ENCODE data around the gene REL. TPM values are rescaled to one million over a fixed set of nuclear protein-coding genes. Genes with fewer than 3 reads are reported as not detected.

The REL gene
- total RNA-seq, 2 experiments from 2014 or later, result 49.9 to 81.1 TPM

GRCh38 chr2:60883896-60884295 is 2.5 kb downstream of the REL start:
- DNase-seq (ENCODE audit: low spot score), result no peak
- Histone ChIP-seq H3K79me2 (ENCODE audit: insufficient read depth, low read depth, low read length) (peaks cover 85% of the 10 kb centered on the region), H3K4me1 (ENCODE audit: insufficient read depth, low read length, poor library complexity, severe bottlenecking) (peaks cover 49% of the 10 kb centered on the region), H2AFZ (ENCODE audit: low read length) (no peak overlapping the region), H3K36me3 (ENCODE audit: insufficient read depth, low read length) (peaks cover 60% of the 10 kb centered on the region), H3K27ac (ENCODE audit: low read depth, low read length, poor library complexity, severe bottlenecking) (peak overlapping the region; percentile 84), H3K9me3 (ENCODE audit: low read length) (0 out of 2 replicates have a peak, but pooled peaks cover 7% of the 10 kb centered on the region), H3K4me2 (ENCODE audit: low read length) (peak overlapping the region; percentile 82), H3K9me2 (ENCODE audit: insufficient read depth, low read length) (no peaks in the 10 kb centered on the region), H4K20me1 (ENCODE audit: insufficient read depth, low read length) (peaks cover 23% of the 10 kb centered on the region), H3K4me3 (ENCODE audit: low read depth, low read length, poor library complexity, severe bottlenecking) (peak overlapping the region; percentile 88)
- BruUV-seq (replicated peaks), result no TSS peak
- TF ChIP-seq EZH2phosphoT487 (IDR thresholded peaks at IDR 0.05; ENCODE audit: borderline replicate concordance, low read depth, low read length), result no peak
- no peak for TF ChIP-seq CTCF (conservative IDR thresholded peaks at IDR 0.05; ENCODE audit: low read length)
- POLR2A ChIA-PET, result interaction anchor here (0.7 to 4.4 kb wide), 10 partner anchors 10 to 1792 kb away, joined by 3 to 57 read pairs (median 4); no protein-coding TSS in a partner anchor
- intact Hi-C loops (cut with micrococcal nuclease; ENCODE audit: unreplicated experiment), result loop anchor here (1.0 to 10.0 kb wide), 6 partner anchors 43 to 541 kb away; partner anchors contain the start of genes BCL11A and PEX13
- CTCF ChIA-PET (ENCODE audit: unreplicated experiment), result no interaction called here

- Histone ChIP-seq H3K4me2 (ENCODE audit: low read length) (peak overlapping the region; percentile 82), H3K4me3 (ENCODE audit: low read depth, low read length, poor library complexity, severe bottlenecking) (peak overlapping the region; percentile 88), H4K20me1 (ENCODE audit: insufficient read depth, low read length) (peaks cover 23% of the 10 kb centered on the region), H3K79me2 (ENCODE audit: insufficient read depth, low read depth, low read length) (peaks cover 93% of the 10 kb centered on the region), H3K9me3 (ENCODE audit: low read length) (0 out of 2 replicates have a peak, but pooled peaks cover 7% of the 10 kb centered on the region), H3K4me1 (ENCODE audit: insufficient read depth, low read length, poor library complexity, severe bottlenecking) (peaks cover 48% of the 10 kb centered on the region), H3K27ac (ENCODE audit: low read depth, low read length, poor library complexity, severe bottlenecking) (peak overlapping the region; percentile 84), H3K36me3 (ENCODE audit: insufficient read depth, low read length) (peaks cover 68% of the 10 kb centered on the region), H3K9me2 (ENCODE audit: insufficient read depth, low read length) (no peaks in the 10 kb centered on the region), H2AFZ (ENCODE audit: low read length) (no peak overlapping the region)
- intact Hi-C loops (cut with micrococcal nuclease; ENCODE audit: unreplicated experiment), result loop anchor here (5.0 to 10.0 kb wide), 3 partner anchors 330 to 540 kb away; partner anchors contain the start of gene BCL11A
- TF ChIP-seq EZH2phosphoT487 (IDR thresholded peaks at IDR 0.05; ENCODE audit: borderline replicate concordance, low read depth, low read length) (no peak), CTCF (conservative IDR thresholded peaks at IDR 0.05; ENCODE audit: low read length) (no peak)
- BruUV-seq (replicated peaks), result no TSS peak
- DNase-seq (ENCODE audit: low spot score), result no peak
- POLR2A ChIA-PET, result interaction anchor here (0.7 to 4.4 kb wide), 10 partner anchors 31 to 103 kb away, joined by 3 to 57 read pairs (median 4); no protein-coding TSS in a partner anchor
- CTCF ChIA-PET (ENCODE audit: unreplicated experiment), result no interaction called here
These were observed 3.4 kb downstream of the REL start for GRCh38 chr2:60884800-60885199.

GRCh38 chr2:60885683-60886082 is 4.3 kb downstream of the REL start:
- Histone ChIP-seq H4K20me1 (ENCODE audit: insufficient read depth, low read length) (peaks cover 28% of the 10 kb centered on the region), H3K27ac (ENCODE audit: low read depth, low read length, poor library complexity, severe bottlenecking) (peak overlapping the region; percentile 84), H3K9me3 (ENCODE audit: low read length) (0 out of 2 replicates have a peak, but pooled peaks cover 7% of the 10 kb centered on the region), H3K9me2 (ENCODE audit: insufficient read depth, low read length) (no peaks in the 10 kb centered on the region), H3K79me2 (ENCODE audit: insufficient read depth, low read depth, low read length) (peaks cover 93% of the 10 kb centered on the region), H3K4me3 (ENCODE audit: low read depth, low read length, poor library complexity, severe bottlenecking) (peak overlapping the region; percentile 88), H2AFZ (ENCODE audit: low read length) (no peak overlapping the region), H3K4me2 (ENCODE audit: low read length) (peak overlapping the region; percentile 82), H3K36me3 (ENCODE audit: insufficient read depth, low read length) (peaks cover 76% of the 10 kb centered on the region), H3K4me1 (ENCODE audit: insufficient read depth, low read length, poor library complexity, severe bottlenecking) (peaks cover 48% of the 10 kb centered on the region)
- TF ChIP-seq CTCF (conservative IDR thresholded peaks at IDR 0.05; ENCODE audit: low read length) (no peak), EZH2phosphoT487 (IDR thresholded peaks at IDR 0.05; ENCODE audit: borderline replicate concordance, low read depth, low read length) (no peak)
- BruUV-seq (replicated peaks), result no TSS peak
- POLR2A ChIA-PET, result interaction anchor here (1.1 to 4.4 kb wide), 5 partner anchors 41 to 102 kb away, joined by 3 to 57 read pairs (median 5); no protein-coding TSS in a partner anchor
- no peak for DNase-seq (ENCODE audit: low spot score)
- intact Hi-C loops (cut with micrococcal nuclease; ENCODE audit: unreplicated experiment), result loop anchor here (5.0 to 10.0 kb wide), 3 partner anchors 331 to 539 kb away; partner anchors contain the start of gene BCL11A
- CTCF ChIA-PET (ENCODE audit: unreplicated experiment), result no interaction called here

Data from OCI-LY7 (cell line).